KMS-11 (cell line): ENCODE results near the gene CCT7.

ENCODE experiments used
- H2AFZ ChIP-seq: fragments of 200-600 bp; sonication (generic); 2 replicates; pipeline ENCODE4 v1.6.1; 2016; ENCODE audit warnings: antibody characterized with exemption, mixed run types, low read depth
- H3K27ac ChIP-seq: fragments of 200-600 bp; sonication (generic); 2 replicates; pipeline ENCODE4 v1.6.1; 2016; ENCODE audit warnings: mild to moderate bottlenecking, mixed run types
- H3K27me3 ChIP-seq: fragments of 200-600 bp; sonication (generic); 2 replicates; pipeline ENCODE4 v1.6.1; 2017; ENCODE audit warnings: mild to moderate bottlenecking, low read depth, mixed run types, moderate library complexity; ENCODE audit not compliant: insufficient read depth
- H3K36me3 ChIP-seq: fragments of 200-600 bp; sonication (generic); 2 replicates; pipeline ENCODE4 v1.6.1; 2017; ENCODE audit warnings: mild to moderate bottlenecking, mixed run types; ENCODE audit not compliant: insufficient read depth
- H3K4me1 ChIP-seq: fragments of 200-600 bp; sonication (generic); 2 replicates; pipeline ENCODE4 v1.6.1; 2016; ENCODE audit warnings: mild to moderate bottlenecking, low read depth, mixed run types; ENCODE audit not compliant: poor library complexity, severe bottlenecking
- H3K4me2 ChIP-seq: fragments of 200-600 bp; sonication (generic); 2 replicates; pipeline ENCODE4 v1.7.0; 2016; ENCODE audit warnings: mild to moderate bottlenecking, mixed run types
- H3K4me3 ChIP-seq: fragments of 200-600 bp; sonication (generic); IDR thresholded peaks from 2 replicates; pipeline ENCODE4 v1.6.1; 2017; ENCODE audit warnings: low read depth, low read length, mixed read lengths; ENCODE audit not compliant: insufficient read depth
- H3K79me2 ChIP-seq: fragments of 200-600 bp; sonication (generic); 2 replicates; pipeline ENCODE4 v1.6.1; 2016; ENCODE audit warnings: low read depth, mixed run types; ENCODE audit not compliant: insufficient read depth
- H3K9ac ChIP-seq: fragments of 200-600 bp; sonication (generic); 2 replicates; pipeline ENCODE4 v1.6.1; 2016; ENCODE audit warnings: mild to moderate bottlenecking, mixed run types
- H4K20me1 ChIP-seq: fragments of 200-600 bp; sonication (generic); 2 replicates; pipeline ENCODE4 v1.6.1; 2016; ENCODE audit warnings: mild to moderate bottlenecking, mixed run types; ENCODE audit not compliant: insufficient read depth
- CTCF ChIP-seq: fragments of 200-600 bp; sonication (generic); conservative IDR thresholded peaks from 2 replicates; pipeline ENCODE4 v1.6.1; 2017; ENCODE audit warnings: low read depth, mild to moderate bottlenecking, antibody characterized with exemption, low read length, moderate library complexity, mixed read lengths

The CCT7 gene

GRCh38 chr2:73269686-73270465, 35.8 kb downstream of the CCT7 start:
- peaks cover 4% of the 10 kb centered on the region; the same call in 1 of the 2 replicates for H3K79me2 ChIP-seq
- H3K9ac ChIP-seq: no peak overlapping the region
- no peak overlapping the region for H3K4me3 ChIP-seq
- no peak overlapping the region for H3K27ac ChIP-seq
- no peaks in the 10 kb centered on the region for H3K4me1 ChIP-seq
- H2AFZ ChIP-seq: peak overlapping the region; percentile 7; the same call in 1 of the 2 replicates
- no peaks in the 10 kb centered on the region for H3K36me3 ChIP-seq
- H4K20me1 ChIP-seq: no peaks in the 10 kb centered on the region
- no peak for TF ChIP-seq CTCF
- no peaks in the 10 kb centered on the region for H3K27me3 ChIP-seq
- no peak overlapping the region for H3K4me2 ChIP-seq

GRCh38 chr2:73272270-73272669, 38.2 kb downstream of the CCT7 start:
- Histone ChIP-seq H3K79me2 (peaks cover 11% of the 10 kb centered on the region; the same call in 1 of the 2 replicates), H3K36me3 (no peaks in the 10 kb centered on the region; the same call in 1 of the 2 replicates), H3K4me2 (no peak overlapping the region), H4K20me1 (no peaks in the 10 kb centered on the region), H3K27me3 (no peaks in the 10 kb centered on the region), H2AFZ (no peak overlapping the region), H3K4me3 (no peak overlapping the region), H3K4me1 (no peaks in the 10 kb centered on the region), H3K27ac (no peak overlapping the region), H3K9ac (no peak overlapping the region)
- no peak for TF ChIP-seq CTCF

GRCh38 chr2:73279852-73280251, 45.7 kb downstream of the CCT7 start:
- peaks cover 6% of the 10 kb centered on the region for H3K4me1 ChIP-seq
- no peak overlapping the region for H3K9ac ChIP-seq
- no peak overlapping the region for H3K27ac ChIP-seq
- H3K4me2 ChIP-seq: no peak overlapping the region
- H2AFZ ChIP-seq: no peak overlapping the region
- no peak for TF ChIP-seq CTCF
- no peaks in the 10 kb centered on the region for H3K27me3 ChIP-seq
- H3K79me2 ChIP-seq: peaks cover 70% of the 10 kb centered on the region
- H4K20me1 ChIP-seq: peaks cover 6% of the 10 kb centered on the region; the same call in 1 of the 2 replicates
- no peaks in the 10 kb centered on the region; the same call in 1 of the 2 replicates for H3K36me3 ChIP-seq
- H3K4me3 ChIP-seq: no peak overlapping the region

GRCh38 chr2:73281244-73281643, 47.1 kb downstream of the CCT7 start:
- H4K20me1 ChIP-seq: peaks cover 6% of the 10 kb centered on the region; the same call in 1 of the 2 replicates
- no peak overlapping the region for H3K4me2 ChIP-seq
- H3K4me3 ChIP-seq: no peak overlapping the region
- peaks cover 68% of the 10 kb centered on the region for H3K79me2 ChIP-seq
- H3K36me3 ChIP-seq: no peaks in the 10 kb centered on the region; the same call in 1 of the 2 replicates
- no peak overlapping the region for H3K9ac ChIP-seq
- no peak for TF ChIP-seq CTCF
- no peak overlapping the region for H3K27ac ChIP-seq
- H3K4me1 ChIP-seq: peaks cover 15% of the 10 kb centered on the region
- no peaks in the 10 kb centered on the region for H3K27me3 ChIP-seq
- H2AFZ ChIP-seq: no peak overlapping the region
